NCI-H1694 (cell line): Measurements from ENCODE around the gene TRAM2.

Experiments used
- DNase-seq: peaks from one replicate; lab custom pipeline; 2025; lab: John Stamatoyannopoulos, UW

Gene TRAM2

GRCh38 chr6:52577022-52577777 lies at the start of gene TRAM2:
Gene TRAM2, minus strand, starts transcription at chr6:52577060. Its CDS starts 145 bp downstream, at chr6:52576915.
- DNase-seq, result peak; percentile 26

DNA sequence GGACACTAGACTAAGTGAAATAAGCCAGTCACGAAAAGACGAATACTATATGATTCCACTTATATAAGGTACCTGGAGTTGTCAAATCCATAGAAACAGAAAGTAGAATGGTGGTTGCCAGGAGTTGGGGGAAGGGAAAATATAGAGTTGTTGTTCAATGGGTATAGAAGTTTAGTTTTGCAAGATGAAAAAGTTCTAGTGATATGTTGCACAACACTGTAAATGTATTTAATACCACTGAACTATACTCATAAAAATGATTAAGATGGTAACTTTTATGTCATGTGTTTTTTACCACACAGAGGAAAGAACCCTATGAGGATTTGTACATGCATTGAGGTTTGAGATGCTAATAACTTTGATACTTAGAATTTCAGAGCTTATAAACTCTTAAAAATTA lies 46.0 kb upstream of the TRAM2 start:
- DNase-seq, result no peak

DNA sequence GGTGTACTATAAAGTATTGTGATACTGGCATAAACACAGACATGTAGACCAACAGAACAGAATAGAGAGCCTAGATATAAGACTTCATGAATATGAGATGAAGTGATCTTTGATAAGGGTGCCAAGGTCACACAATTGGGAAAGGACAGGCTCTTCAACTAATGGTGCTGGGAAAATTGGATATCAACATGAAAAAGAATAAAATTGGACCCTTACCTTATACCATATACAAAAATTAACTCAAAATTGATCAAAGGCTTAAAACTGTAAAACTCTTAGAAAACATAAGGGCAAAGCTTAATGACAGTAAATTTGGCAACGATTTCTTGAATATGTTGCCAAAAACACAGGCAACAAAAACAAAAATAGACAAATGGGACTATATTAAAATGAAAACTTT lies 44.8 kb upstream of the TRAM2 start:
- DNase-seq, result no peak

DNA sequence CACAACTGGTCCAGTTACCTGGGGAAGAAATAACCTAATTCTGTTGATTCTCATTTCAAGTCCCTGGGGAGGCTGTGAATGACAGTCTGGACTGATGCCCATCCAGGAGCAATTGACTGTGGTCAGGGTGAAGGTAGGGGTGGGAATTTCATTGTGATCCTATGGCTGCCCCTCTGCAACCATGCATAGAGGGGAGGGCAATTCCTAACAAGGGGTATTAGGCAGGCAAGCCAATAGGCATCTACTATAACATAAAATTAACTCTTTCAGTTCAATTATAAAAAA lies 44.0 kb upstream of the TRAM2 start:
- DNase-seq, result no peak

GRCh38 chr6:52620055-52620905 lies 43.4 kb upstream of the TRAM2 start:
- no peak for DNase-seq

DNA sequence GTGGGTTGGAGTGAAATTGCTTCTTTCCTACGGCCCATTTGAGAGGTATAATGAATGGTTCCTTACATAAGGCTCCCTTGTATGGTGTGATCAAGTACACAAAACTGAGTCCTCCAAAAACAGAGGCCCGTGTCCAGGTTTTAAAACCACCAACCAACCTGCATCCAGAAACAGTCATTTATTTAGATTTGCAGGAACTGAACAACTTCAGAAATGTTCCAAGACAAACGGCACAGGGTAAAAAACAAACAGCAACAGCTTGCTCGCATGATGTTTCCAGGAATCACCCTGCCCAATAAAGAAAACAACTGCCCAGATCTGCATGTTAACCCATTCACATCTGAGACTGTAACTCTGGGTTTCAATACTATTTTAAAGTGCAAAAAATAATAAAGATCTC lies 40.2 kb upstream of the TRAM2 start:
- no peak for DNase-seq

GRCh38 chr6:52616059-52616690 lies 39.3 kb upstream of the TRAM2 start:
- no peak for DNase-seq

GRCh38 chr6:52612336-52613054 lies 35.6 kb upstream of the TRAM2 start:
- no peak for DNase-seq

DNA sequence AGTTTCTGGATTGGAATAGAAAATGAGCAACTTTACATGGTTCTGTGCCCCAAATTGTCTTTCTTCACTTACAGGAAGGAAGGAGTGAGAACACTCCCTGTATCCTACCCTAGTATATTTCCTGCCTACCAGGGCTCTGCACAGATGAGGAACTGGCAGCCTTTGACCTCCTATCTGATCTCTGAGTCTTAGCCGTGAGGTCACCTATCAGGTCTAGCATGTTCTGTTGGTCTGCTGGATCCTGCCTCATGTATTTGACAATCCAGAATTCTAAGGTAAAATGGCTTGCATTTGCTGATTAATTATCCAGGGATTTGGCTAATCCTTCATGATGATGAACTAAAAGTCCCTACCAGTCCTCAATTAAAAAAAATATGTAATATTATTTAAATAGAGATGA lies 35.0 kb upstream of the TRAM2 start:
- no peak for DNase-seq

GRCh38 chr6:52610745-52611355 lies 34.0 kb upstream of the TRAM2 start:
- DNase-seq, result no peak

- DNase-seq, result no peak
These were observed 33.2 kb upstream of the TRAM2 start for GRCh38 chr6:52610011-52610410.

- no peak for DNase-seq
These were observed 28.8 kb upstream of the TRAM2 start for GRCh38 chr6:52605610-52606185.

DNA sequence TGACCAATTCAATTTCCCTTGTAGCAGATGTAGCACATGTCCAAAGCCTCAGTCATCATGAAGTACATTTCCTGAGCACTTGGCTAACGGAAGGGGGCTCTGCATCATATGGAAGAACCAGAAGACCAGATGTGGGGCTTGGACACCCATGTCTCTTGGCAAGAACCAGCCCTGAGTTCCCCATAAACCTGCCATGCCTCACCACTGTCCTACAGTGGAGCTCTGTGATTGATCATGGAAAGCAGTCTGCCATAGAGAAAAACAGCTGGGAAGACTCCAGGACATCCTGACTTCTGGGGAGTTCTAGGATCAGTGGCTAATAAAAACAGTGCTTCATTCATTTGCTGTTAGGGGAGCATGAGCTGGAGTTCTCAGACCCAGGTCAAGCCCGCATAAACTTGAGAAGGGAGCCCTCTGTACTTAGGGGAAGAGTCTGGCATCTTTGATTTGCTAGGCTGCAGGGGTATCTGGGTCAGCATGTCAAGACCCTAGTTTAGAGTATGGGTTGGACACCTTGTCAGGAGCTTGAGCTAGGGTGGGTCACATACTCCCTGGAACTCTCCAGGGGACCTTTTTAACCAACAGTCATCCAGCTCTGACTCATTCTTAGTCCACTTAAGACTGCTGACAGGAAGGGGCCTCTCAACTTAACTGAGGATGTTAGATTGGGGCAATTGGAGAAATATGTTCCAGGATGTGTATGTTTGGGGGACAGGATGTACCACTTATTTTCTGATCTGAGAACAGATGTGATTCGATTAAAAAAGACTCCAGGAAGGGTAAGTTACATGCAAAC lies 26.3 kb upstream of the TRAM2 start:
- DNase-seq, result no peak

GRCh38 chr6:52598824-52599190 lies 21.9 kb upstream of the TRAM2 start:
- DNase-seq, result no peak

DNA sequence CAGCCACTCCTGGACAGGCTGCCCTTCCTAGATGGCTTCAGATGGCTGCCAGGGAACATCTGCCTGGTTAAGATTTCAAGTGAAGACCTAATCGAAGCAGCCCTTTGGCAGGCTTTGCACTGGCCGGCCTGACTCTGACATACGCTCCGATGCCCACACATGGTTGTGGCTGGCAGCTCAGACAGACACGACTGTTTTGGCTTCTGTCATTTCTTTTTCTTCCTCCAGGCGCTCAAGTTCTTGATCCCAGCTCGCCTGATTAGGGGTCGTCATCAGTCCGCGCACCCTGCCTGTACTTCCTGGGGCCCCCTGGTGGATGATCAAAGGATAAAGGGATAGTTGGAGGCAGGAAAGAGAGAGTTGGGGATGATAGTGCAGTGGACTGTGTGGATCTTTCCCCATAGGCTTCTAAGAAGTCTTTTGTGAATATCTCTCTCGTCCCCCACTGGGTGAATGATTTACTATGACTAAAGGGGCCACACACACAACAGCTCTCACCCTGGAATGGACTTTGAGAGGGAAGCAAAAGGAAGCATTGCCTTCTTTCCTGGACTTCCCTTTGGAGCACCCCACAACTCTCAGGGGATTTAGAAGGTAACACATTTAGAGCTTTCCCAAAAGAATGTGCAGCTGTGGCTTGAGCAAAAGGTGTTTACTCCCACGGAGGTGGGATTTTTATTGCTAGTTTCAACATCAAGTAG lies 21.4 kb upstream of the TRAM2 start:
- peak; percentile 78 for DNase-seq

- DNase-seq, result no peak
These were observed 20.9 kb upstream of the TRAM2 start for GRCh38 chr6:52597738-52598122.

GRCh38 chr6:52596371-52597028 lies 19.6 kb upstream of the TRAM2 start:
- no peak for DNase-seq

DNA sequence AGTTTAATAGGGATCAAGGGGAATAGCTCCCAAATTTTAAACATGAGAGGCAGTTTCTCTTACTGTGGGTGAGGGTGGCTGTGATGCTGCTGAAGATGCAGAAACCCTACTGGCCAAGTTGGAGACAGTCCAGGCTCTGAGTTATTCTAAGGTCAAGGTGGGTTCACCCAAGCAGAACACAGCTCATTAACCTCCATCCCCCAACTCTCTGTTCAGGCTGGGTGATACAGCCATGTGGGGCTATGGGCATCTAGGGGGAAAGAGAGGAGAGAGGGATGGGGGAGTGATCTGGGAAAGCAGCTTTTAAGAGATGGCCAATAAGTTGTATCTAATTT lies 18.9 kb upstream of the TRAM2 start:
- no peak for DNase-seq

DNA sequence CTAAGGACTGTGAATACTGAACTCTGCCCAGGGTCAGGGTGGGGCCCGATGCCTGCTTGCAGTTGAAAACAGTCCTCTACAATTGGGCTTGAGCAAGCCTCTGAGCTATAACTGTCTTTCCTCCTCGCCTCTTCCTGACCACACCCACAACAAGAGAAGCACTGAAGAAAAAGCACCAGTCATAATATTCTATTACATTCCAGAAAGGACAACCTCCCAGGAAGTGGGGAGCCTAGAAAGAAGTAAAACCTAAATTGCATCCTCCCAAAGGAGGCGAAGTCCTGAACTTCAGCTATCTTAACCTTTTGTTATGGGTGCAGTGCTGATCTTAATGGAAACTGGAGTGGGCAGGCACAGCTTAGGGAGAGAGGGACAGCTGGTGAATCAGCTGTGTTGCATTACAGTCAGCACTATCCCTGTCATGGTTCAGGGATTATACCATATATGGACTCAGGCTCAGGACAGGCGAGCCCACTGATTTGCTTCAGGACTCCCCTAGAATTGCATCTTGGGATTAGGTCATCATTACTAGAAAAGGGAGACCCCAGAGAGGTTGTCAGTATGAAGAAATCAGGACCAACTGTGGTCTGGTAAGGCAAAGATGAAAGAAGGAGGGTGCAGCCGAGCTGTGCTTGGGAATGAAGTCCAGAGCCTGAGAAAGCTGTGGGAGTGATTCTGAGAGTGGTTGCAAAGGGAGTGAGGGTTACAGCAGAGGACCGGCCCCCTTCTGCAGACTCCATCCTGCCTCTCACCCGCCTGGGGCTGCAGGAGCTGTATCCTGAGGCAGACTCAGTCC lies 18.3 kb upstream of the TRAM2 start:
- DNase-seq, result peak; percentile 67
